Caki2 (cell line): ENCODE measurements around the gene JPT1. TPM values are rescaled to one million over a fixed set of nuclear protein-coding genes. Genes with fewer than 3 reads are reported as not detected.
"Not testable (repeated sequence)": the region's sequence is repeated elsewhere in the genome, so short reads cannot be mapped to it uniquely, and the experiment has no call there.

Experiments used
- DNase-seq: peaks from one replicate; pipeline ENCODE4 v3.0.0-alpha.2; 2015; ENCODE audit warnings: low read depth
- in situ Hi-C: cut with HindIII; loops from 2 replicates; pipeline ENCODE4 v1.10.0; 2016; ENCODE audit warnings: low sequenced_read_pairs, low pct_unique_long_range_greater_than_20kb, mixed read lengths
- total RNA-seq: library from RNA; depleted of rRNA; stranded (reverse); fragments of >200 nt; shearing (Covaris generic); gene quantifications from 2 replicates; pipeline ENCODE4 v1.2.3, GENCODE V29; 2014; ENCODE audit warnings: low replicate concordance

The JPT1 gene
- total RNA-seq, 1 experiment from 2014 or later, result 276 TPM

- in situ Hi-C loops, result no loop called here
- DNase-seq, result no peak
Observed at GRCh38 chr17:75133001-75133400, 21.3 kb downstream of the JPT1 start.

- DNase-seq, in situ Hi-C loops: not testable (repeated sequence)
Observed at GRCh38 chr17:75132018-75133000, 22.0 kb downstream of the JPT1 start.

GRCh38 chr17:75131278-75132017 is 22.9 kb downstream of the JPT1 start, which contains the start of gene NT5C:
Gene NT5C, minus strand, starts transcription at chr17:75131742. Its CDS starts 35 bp downstream, at chr17:75131707.
- in situ Hi-C loops, result no loop called here
- peak; percentile 88 for DNase-seq

- DNase-seq, result peak; percentile 79
- in situ Hi-C loops, result no loop called here
Observed at GRCh38 chr17:75130632-75131277, 23.6 kb downstream of the JPT1 start.

- in situ Hi-C loops, result no loop called here
- no peak for DNase-seq
Observed at GRCh38 chr17:75130059-75130631, 24.2 kb downstream of the JPT1 start.

- no peak for DNase-seq
- in situ Hi-C loops, result no loop called here
Observed at GRCh38 chr17:75129576-75129975, 24.7 kb downstream of the JPT1 start.

GRCh38 chr17:75128694-75129505 is 25.4 kb downstream of the JPT1 start:
- in situ Hi-C loops, result no loop called here
- DNase-seq, result no peak

GRCh38 chr17:75127936-75128335 is 26.4 kb downstream of the JPT1 start:
- in situ Hi-C loops, DNase-seq: not testable (repeated sequence)

GRCh38 chr17:75126954-75127353 is 27.4 kb downstream of the JPT1 start:
- DNase-seq, result no peak
- in situ Hi-C loops, result no loop called here

- DNase-seq, result no peak
- in situ Hi-C loops, result no loop called here
Observed at GRCh38 chr17:75125984-75126383, 28.3 kb downstream of the JPT1 start.

GRCh38 chr17:75124819-75125162 is 29.5 kb downstream of the JPT1 start:
- DNase-seq, result no peak
- in situ Hi-C loops, result no loop called here

- in situ Hi-C loops, result no loop called here
- peak; percentile 99 for DNase-seq
Observed at GRCh38 chr17:75124041-75124818, 30.1 kb downstream of the JPT1 start.

GRCh38 chr17:75118307-75118706 is 36.0 kb downstream of the JPT1 start:
- in situ Hi-C loops, result no loop called here
- DNase-seq, result no peak

GRCh38 chr17:75116737-75117136 is 37.6 kb downstream of the JPT1 start:
- in situ Hi-C loops, result no loop called here
- DNase-seq, result peak; percentile 57

- peak; percentile 61 for DNase-seq
- in situ Hi-C loops, result no loop called here
Observed at GRCh38 chr17:75115555-75115954, 38.8 kb downstream of the JPT1 start.

GRCh38 chr17:75114552-75115314 is 39.6 kb downstream of the JPT1 start:
- in situ Hi-C loops, result no loop called here
- no peak for DNase-seq
